HEK293T (cell line): ENCODE data around the gene MAS1L.

Source experiments
- ARNT ChIP-seq: fragments of 450-650 bp; IDR thresholded peaks from 2 replicates; pipeline ENCODE4 v1.6.1; 2017; ENCODE audit warnings: mild to moderate bottlenecking
- FOXM1 ChIP-seq: fragments of 450-650 bp; IDR thresholded peaks from 2 replicates; pipeline ENCODE4 v1.6.1; 2017; ENCODE audit warnings: mild to moderate bottlenecking, borderline replicate concordance
- SP1 ChIP-seq: fragments of 450-650 bp; IDR thresholded peaks from 2 replicates; pipeline ENCODE4 v1.6.1; 2017
- SUZ12 ChIP-seq: fragments of 450-650 bp; IDR thresholded peaks from 2 replicates; pipeline ENCODE4 v1.6.1; 2016; ENCODE audit warnings: mild to moderate bottlenecking
- TARDBP ChIP-seq: fragments of 450-650 bp; IDR thresholded peaks from 2 replicates; pipeline ENCODE4 v1.6.1; 2016
- ZNF384 ChIP-seq: fragments of 450-650 bp; IDR thresholded peaks from 2 replicates; pipeline ENCODE4 v1.6.1; 2016

GRCh38 chr6:29447670-29448069, 40.1 kb downstream of the MAS1L start:
- TF ChIP-seq ARNT = no peak
- TF ChIP-seq TARDBP = no peak
- no peak for TF ChIP-seq SUZ12
- no peak for TF ChIP-seq FOXM1
- no peak for TF ChIP-seq ZNF384
- no peak for TF ChIP-seq SP1
